HEK293 (cell line): ENCODE measurements around the gene NFS1.

Source experiments
- OSR2 ChIP-seq: fragments of 450-650 bp; formaldehyde crosslinking; IDR thresholded peaks from 2 replicates; pipeline ENCODE4 v1.5.1; 2016; ENCODE audit warnings: missing biosample characterization, missing genetic modification characterization
- PRDM1 ChIP-seq: fragments of 450-650 bp; formaldehyde crosslinking; IDR thresholded peaks from 2 replicates; pipeline ENCODE4; 2016; ENCODE audit warnings: missing biosample characterization, missing genetic modification characterization
- PRDM6 ChIP-seq: fragments of 450-650 bp; formaldehyde crosslinking; IDR thresholded peaks from 2 replicates; pipeline ENCODE4 v1.5.1; 2017; ENCODE audit warnings: missing biosample characterization, missing genetic modification characterization
- REST ChIP-seq: fragments of 450-650 bp; formaldehyde crosslinking; IDR thresholded peaks from 2 replicates; pipeline ENCODE4 v1.5.1; 2016; ENCODE audit warnings: missing biosample characterization, missing genetic modification characterization
- TCF7L2 ChIP-seq: IDR thresholded peaks from 2 replicates; pipeline ENCODE4 v1.6.1; 2011; ENCODE audit warnings: low read depth, mild to moderate bottlenecking, inconsistent platforms, low read length, moderate library complexity, borderline replicate concordance
- ZBTB10 ChIP-seq: fragments of 450-650 bp; formaldehyde crosslinking; IDR thresholded peaks from 2 replicates; pipeline ENCODE4 v1.5.1; 2016; ENCODE audit warnings: missing biosample characterization, missing genetic modification characterization
- ZBTB21 ChIP-seq: fragments of 450-650 bp; formaldehyde crosslinking; IDR thresholded peaks from 2 replicates; pipeline ENCODE4 v1.5.1; 2017; ENCODE audit warnings: missing biosample characterization, missing genetic modification characterization
- ZFP3 ChIP-seq: fragments of 450-650 bp; formaldehyde crosslinking; IDR thresholded peaks from 2 replicates; pipeline ENCODE4 v1.5.1; 2016; ENCODE audit warnings: low read depth, missing biosample characterization, missing genetic modification characterization
- ZFP37 ChIP-seq: fragments of 450-650 bp; formaldehyde crosslinking; IDR thresholded peaks from 2 replicates; pipeline ENCODE4 v1.5.1; 2016; ENCODE audit warnings: missing biosample characterization, missing genetic modification characterization
- ZFP69B ChIP-seq: fragments of 450-650 bp; formaldehyde crosslinking; IDR thresholded peaks from 2 replicates; pipeline ENCODE4 v1.5.1; 2016; ENCODE audit warnings: missing biosample characterization, missing genetic modification characterization
- ZNF10 ChIP-seq: fragments of 450-650 bp; formaldehyde crosslinking; IDR thresholded peaks from 2 replicates; pipeline ENCODE4 v1.5.1; 2017; ENCODE audit warnings: missing biosample characterization, missing genetic modification characterization
- ZNF114 ChIP-seq: fragments of 450-650 bp; formaldehyde crosslinking; IDR thresholded peaks from 2 replicates; pipeline ENCODE4 v1.5.0; 2017; ENCODE audit warnings: missing biosample characterization, missing genetic modification characterization
- ZNF157 ChIP-seq: fragments of 450-650 bp; formaldehyde crosslinking; IDR thresholded peaks from 2 replicates; pipeline ENCODE4 v1.5.1; 2016; ENCODE audit warnings: missing biosample characterization, missing genetic modification characterization
- ZNF19 ChIP-seq: fragments of 450-650 bp; formaldehyde crosslinking; IDR thresholded peaks from 2 replicates; pipeline ENCODE4; 2016; ENCODE audit warnings: missing biosample characterization, missing genetic modification characterization, low read depth
- ZNF211 ChIP-seq: fragments of 450-650 bp; formaldehyde crosslinking; IDR thresholded peaks from 2 replicates; pipeline ENCODE4 v1.5.1; 2016; ENCODE audit warnings: low read depth, missing biosample characterization, missing genetic modification characterization
- ZNF23 ChIP-seq: fragments of 450-650 bp; formaldehyde crosslinking; IDR thresholded peaks from 2 replicates; pipeline ENCODE4 v1.5.1; 2016; ENCODE audit warnings: missing biosample characterization, missing genetic modification characterization, borderline replicate concordance
- ZNF248 ChIP-seq: fragments of 450-650 bp; formaldehyde crosslinking; IDR thresholded peaks from 2 replicates; pipeline ENCODE4 v1.5.1; 2017; ENCODE audit warnings: missing biosample characterization, missing genetic modification characterization
- ZNF362 ChIP-seq: fragments of 450-650 bp; formaldehyde crosslinking; IDR thresholded peaks from 2 replicates; pipeline ENCODE4 v1.5.1; 2016; ENCODE audit warnings: missing biosample characterization, missing genetic modification characterization
- ZNF394 ChIP-seq: fragments of 450-650 bp; formaldehyde crosslinking; IDR thresholded peaks from 2 replicates; pipeline ENCODE4 v1.5.1; 2016; ENCODE audit warnings: missing biosample characterization, missing genetic modification characterization, mild to moderate bottlenecking, moderate library complexity, borderline replicate concordance
- ZNF549 ChIP-seq: fragments of 450-650 bp; IDR thresholded peaks from 2 replicates; pipeline ENCODE4 v1.5.1; 2018; ENCODE audit warnings: missing biosample characterization, missing genetic modification characterization, mild to moderate bottlenecking, inconsistent platforms, moderate library complexity
- ZNF555 ChIP-seq: fragments of 450-650 bp; formaldehyde crosslinking; conservative IDR thresholded peaks from 2 replicates; pipeline ENCODE4 v1.5.1; 2017; ENCODE audit warnings: missing biosample characterization, mild to moderate bottlenecking, missing genetic modification characterization, inconsistent platforms
- ZNF600 ChIP-seq: fragments of 450-650 bp; formaldehyde crosslinking; IDR thresholded peaks from 2 replicates; pipeline ENCODE4 v1.5.1; 2016; ENCODE audit warnings: missing biosample characterization, missing genetic modification characterization
- ZNF645 ChIP-seq: fragments of 450-650 bp; formaldehyde crosslinking; IDR thresholded peaks from 2 replicates; pipeline ENCODE4; 2016; ENCODE audit warnings: missing biosample characterization, missing genetic modification characterization
- ZNF677 ChIP-seq: fragments of 450-650 bp; IDR thresholded peaks from 2 replicates; pipeline ENCODE4 v1.5.0; 2018; ENCODE audit warnings: missing biosample characterization, mild to moderate bottlenecking, missing genetic modification characterization, moderate library complexity
- ZNF707 ChIP-seq: fragments of 450-650 bp; formaldehyde crosslinking; IDR thresholded peaks from 2 replicates; pipeline ENCODE4 v1.5.1; 2016; ENCODE audit warnings: missing biosample characterization, missing genetic modification characterization
- ZNF747 ChIP-seq: fragments of 450-650 bp; formaldehyde crosslinking; IDR thresholded peaks from 2 replicates; pipeline ENCODE4 v1.5.1; 2016; ENCODE audit warnings: missing biosample characterization, missing genetic modification characterization
- ZNF837 ChIP-seq: fragments of 450-650 bp; formaldehyde crosslinking; IDR thresholded peaks from 2 replicates; pipeline ENCODE4 v1.5.1; 2016; ENCODE audit warnings: missing biosample characterization, missing genetic modification characterization
- ZSCAN5A ChIP-seq: fragments of 450-650 bp; formaldehyde crosslinking; IDR thresholded peaks from 2 replicates; pipeline ENCODE4 v1.5.1; 2016; ENCODE audit warnings: missing biosample characterization, missing genetic modification characterization

The NFS1 gene

GRCh38 chr20:35741892-35742740 lies 43.0 kb upstream of the NFS1 start, which contains the start of gene RBM39 (continued):
- no peak for TF ChIP-seq ZNF23
- TF ChIP-seq ZNF677 (tag by site-specific recombination) = no peak
- TF ChIP-seq ZNF114 (tag by site-specific recombination) = no peak
- no peak for TF ChIP-seq ZNF555
- no peak for TF ChIP-seq ZNF211 (tag by site-specific recombination)
- TF ChIP-seq ZNF837 (tag by site-specific recombination) = no peak
- TF ChIP-seq ZNF600 (tag by site-specific recombination) = 0 out of 2 replicates have a peak, but pooled peaks have one; percentile 11
- no peak for TF ChIP-seq ZNF707 (tag by site-specific recombination)
- TF ChIP-seq OSR2 (tag by site-specific recombination) = peak; percentile 80
- no peak for TF ChIP-seq ZNF747 (tag by site-specific recombination)
- TF ChIP-seq REST (tag by site-specific recombination) = peak; percentile 13; the same call in 1 of the 2 replicates
- TF ChIP-seq ZNF19 = no peak
- peak; percentile 77 for TF ChIP-seq PRDM1 (tag by site-specific recombination)
- peak; percentile 69; the same call in 1 of the 2 replicates for TF ChIP-seq ZFP37 (tag by site-specific recombination)
- TF ChIP-seq ZNF362 (tag by site-specific recombination) = no peak
- no peak for TF ChIP-seq ZFP3 (tag by site-specific recombination)
- no peak for TF ChIP-seq TCF7L2
- TF ChIP-seq ZSCAN5A (tag by site-specific recombination) = 0 out of 2 replicates have a peak, but pooled peaks have one; percentile 48
- peak; percentile 24 for TF ChIP-seq ZFP69B
- TF ChIP-seq ZNF248 = no peak
- TF ChIP-seq ZBTB10 (tag by site-specific recombination) = no peak
- no peak for TF ChIP-seq ZNF645 (tag by site-specific recombination)
- TF ChIP-seq ZNF10 = no peak
- peak; percentile 72 for TF ChIP-seq ZNF394 (tag by site-specific recombination)
- TF ChIP-seq PRDM6 (tag by site-specific recombination) = no peak
- TF ChIP-seq ZNF157 (tag by site-specific recombination) = no peak
- no peak for TF ChIP-seq ZNF549 (tag by site-specific recombination)
- peak; percentile 71 for TF ChIP-seq ZBTB21 (tag by site-specific recombination)
